Tibial nerve (tissue), 4 donors: ENCODE measurements around the gene CPNE4. TPM values are rescaled to one million over a fixed set of nuclear protein-coding genes. Genes with fewer than 3 reads are reported as not detected.

Experiments used
- DNase-seq, 2 donors: peaks; one replicate each; pipeline ENCODE4 v3.0.0-alpha.2; 2019; ENCODE audit warnings: low spot score in 2 of 2
- H3K27ac ChIP-seq, 4 donors: fragments of 200-600 bp; sonication (generic) in 3 of 4; one replicate each; pipeline ENCODE4 v1.5.1; 2017 to 2019; ENCODE audit warnings: mild to moderate bottlenecking in 1 of 4
- H3K27me3 ChIP-seq, 2 donors: fragments of 200-600 bp; sonication (generic) in 1 of 2; one replicate each; pipeline versions ENCODE4 v1.5.1 to v1.6.0; 2017 to 2019
- H3K36me3 ChIP-seq, 3 donors: fragments of 200-600 bp; sonication (generic); one replicate each; pipeline ENCODE4 v1.5.1; 2018 to 2019
- H3K4me1 ChIP-seq, 4 donors: fragments of 200-600 bp; sonication (generic) in 3 of 4; one replicate each; pipeline ENCODE4 v1.5.1; 2017 to 2019
- H3K4me3 ChIP-seq, 4 donors: fragments of 200-600 bp; sonication (generic) in 3 of 4; one replicate each; pipeline ENCODE4 v1.5.1; 2017 to 2019; ENCODE audit warnings: mild to moderate bottlenecking in 1 of 4, moderate library complexity in 1 of 4
- H3K9me3 ChIP-seq, 4 donors: fragments of 200-600 bp; sonication (generic) in 3 of 4; one replicate each; pipeline ENCODE4 v1.5.1; 2017 to 2019
- CTCF ChIP-seq, 5 experiments: fragments of 200-600 bp in 3 of 5; fragments of 450-650 bp in 2 of 5; sonication (generic) in 3 of 5; IDR thresholded peaks; one replicate each; pipeline ENCODE4 v1.5.1; 2016 to 2019; ENCODE audit warnings: antibody characterized with exemption in 5 of 5, mild to moderate bottlenecking in 3 of 5, moderate library complexity in 2 of 5
- EP300 ChIP-seq, 2 donors: sonication (generic); formaldehyde crosslinking; IDR thresholded peaks; one replicate each; pipeline ENCODE4 v1.6.1; 2017; ENCODE audit warnings: antibody characterized with exemption in 2 of 2, mild to moderate bottlenecking in 1 of 2
- POLR2A ChIP-seq, 2 donors: fragments of 450-650 bp; IDR thresholded peaks; one replicate each; pipeline ENCODE4 v1.6.1; 2017; ENCODE audit warnings: antibody characterized with exemption in 2 of 2, mild to moderate bottlenecking in 2 of 2, moderate library complexity in 2 of 2
- WGBS, 2 donors: methylation state at CpG; one replicate each; pipeline ENCODE4 v1.1.5; 2018; 5-methylcytosine and 5-hydroxymethylcytosine counted together
- total RNA-seq, 4 donors: library from RNA; depleted of rRNA; stranded (reverse); fragments of >200 nt; gene quantifications; one replicate each; pipeline ENCODE4 v1.1.0, GENCODE V29; 2016

Gene CPNE4
- total RNA-seq, 4 donors from 2014 or later = 0.20 TPM; not detected in 3

GRCh38 chr3:131630807-131631206 lies 404.0 kb downstream of the CPNE4 start:
- Histone ChIP-seq H3K4me3 (no peak overlapping the region), H3K36me3 (no peaks in the 10 kb centered on the region), H3K27ac (no peak overlapping the region), H3K27me3 (no peaks in the 10 kb centered on the region), H3K4me1 (no peaks in the 10 kb centered on the region), H3K9me3 (no peaks in the 10 kb centered on the region)
- 37 to 42% methylated on average over 1 of the region's 1 CpG for WGBS, 2 donors
- DNase-seq = no peak
- no peak for TF ChIP-seq CTCF (IDR thresholded peaks at IDR 0.05)
- no peak for TF ChIP-seq EP300 (IDR thresholded peaks at IDR 0.05)
- no peak for TF ChIP-seq POLR2A (IDR thresholded peaks at IDR 0.05)

- TF ChIP-seq EP300 (IDR thresholded peaks at IDR 0.05) = no peak
- no peak for TF ChIP-seq CTCF (IDR thresholded peaks at IDR 0.05)
- no peak for TF ChIP-seq POLR2A (IDR thresholded peaks at IDR 0.05)
- no peak for DNase-seq
- WGBS, 2 donors = 79 to 84% methylated on average over 3 of the region's 3 CpGs
- Histone ChIP-seq H3K36me3 (no peaks in the 10 kb centered on the region), H3K9me3 (no peaks in the 10 kb centered on the region), H3K27me3 (no peaks in the 10 kb centered on the region), H3K4me3 (no peak overlapping the region), H3K4me1 (no peaks in the 10 kb centered on the region), H3K27ac (no peak overlapping the region)
Observed at GRCh38 chr3:131630097-131630496, 404.7 kb downstream of the CPNE4 start.

GRCh38 chr3:131623431-131623830 lies 411.4 kb downstream of the CPNE4 start:
- no peaks in the 10 kb centered on the region for H3K36me3 ChIP-seq
- 72 to 80% methylated on average over 1 of the region's 1 CpG for WGBS, 2 donors
- TF ChIP-seq POLR2A (IDR thresholded peaks at IDR 0.05) = no peak
- TF ChIP-seq CTCF (IDR thresholded peaks at IDR 0.05) = no peak
- no peak for TF ChIP-seq EP300 (IDR thresholded peaks at IDR 0.05)

GRCh38 chr3:131622726-131623125 lies 412.1 kb downstream of the CPNE4 start:
- no peaks in the 10 kb centered on the region for H3K36me3 ChIP-seq
- TF ChIP-seq CTCF (IDR thresholded peaks at IDR 0.05) (no peak), EP300 (IDR thresholded peaks at IDR 0.05) (no peak), POLR2A (IDR thresholded peaks at IDR 0.05) (no peak)

More at GRCh38 chr3:131623431-131623830, 411.4 kb downstream of the CPNE4 start:
- Histone ChIP-seq H3K4me3 (no peak overlapping the region), H3K4me1 (no peaks in the 10 kb centered on the region), H3K27me3 (no peaks in the 10 kb centered on the region), H3K9me3 (no peaks in the 10 kb centered on the region), H3K27ac (no peak overlapping the region)
- no peak for DNase-seq

GRCh38 chr3:131620977-131621376 lies 413.8 kb downstream of the CPNE4 start:
- H3K36me3 ChIP-seq = no peaks in the 10 kb centered on the region
- no peaks in the 10 kb centered on the region for H3K27me3 ChIP-seq
- no peak overlapping the region for H3K27ac ChIP-seq
- no peaks in the 10 kb centered on the region for H3K9me3 ChIP-seq
- DNase-seq = no peak
- TF ChIP-seq POLR2A (IDR thresholded peaks at IDR 0.05) (no peak), EP300 (IDR thresholded peaks at IDR 0.05) (no peak), CTCF (IDR thresholded peaks at IDR 0.05) (no peak)
- H3K4me1 ChIP-seq = no peaks in the 10 kb centered on the region
- 48 to 67% methylated on average over 1 of the region's 1 CpG for WGBS, 2 donors
- H3K4me3 ChIP-seq = no peak overlapping the region

More at GRCh38 chr3:131622726-131623125, 412.1 kb downstream of the CPNE4 start:
- no peaks in the 10 kb centered on the region for H3K27me3 ChIP-seq
- H3K9me3 ChIP-seq = no peaks in the 10 kb centered on the region
- WGBS, 2 donors = 86% methylated on average over 5 of the region's 5 CpGs
- no peak overlapping the region for H3K4me3 ChIP-seq
- no peak for DNase-seq
- no peak overlapping the region for H3K27ac ChIP-seq
- H3K4me1 ChIP-seq = no peaks in the 10 kb centered on the region
